K562 (cell line): ENCODE data around the gene SLC8A2. TPM values are rescaled to one million over a fixed set of nuclear protein-coding genes. Genes with fewer than 3 reads are reported as not detected.

Experiments used
- ATF1 ChIP-seq, 2 experiments: fragments of 450-650 bp in 1 of 2; IDR thresholded peaks; 2 replicates each; pipeline ENCODE4 v1.6.1; 2016; ENCODE audit warnings: missing compliant biosample characterization in 1 of 2, missing genetic modification characterization in 1 of 2
- BCOR ChIP-seq: fragments of 450-650 bp; IDR thresholded peaks from 2 replicates; pipeline ENCODE4 v1.6.1; 2016
- FOXA3 ChIP-seq, 2 experiments: fragments of 450-650 bp in 1 of 2; sonication (generic) in 1 of 2; formaldehyde crosslinking; IDR thresholded peaks in 1 of 2; conservative IDR thresholded peaks in 1 of 2; 2 replicates each; pipeline versions ENCODE4 v1.4.0 to v1.8.0; 2020 to 2022; ENCODE audit warnings: mild to moderate bottlenecking in 2 of 2, missing genetic modification reagents in 1 of 2
- HNRNPH1 ChIP-seq: fragments of 200-400 bp; formaldehyde crosslinking; optimal IDR thresholded peaks from 2 replicates; pipeline ENCODE3; 2017; ENCODE audit warnings: low read depth, mild to moderate bottlenecking, low read length, moderate library complexity
- KHSRP ChIP-seq: fragments of 450-650 bp; IDR thresholded peaks from 2 replicates; pipeline ENCODE4 v1.6.1; 2017
- MYC ChIP-seq, 2 experiments: fragments of 250-450 bp in 1 of 2; sonication (Bioruptor Pico) in 1 of 2; IDR thresholded peaks; 2 replicates each; pipeline versions ENCODE4 v1.5.1 to v1.6.1; 2012 to 2021; ENCODE audit warnings: low read depth in 2 of 2, borderline replicate concordance in 1 of 2, improper control_type of control experiment in 1 of 2, low read length in 1 of 2, mild to moderate bottlenecking in 1 of 2, moderate library complexity in 1 of 2
- RBM17 ChIP-seq: fragments of 200-400 bp; formaldehyde crosslinking; IDR thresholded peaks from 2 replicates; pipeline ENCODE4 v1.6.1; 2017; ENCODE audit warnings: low read depth, mild to moderate bottlenecking, low read length, borderline replicate concordance
- RNF2 ChIP-seq: sonication (generic); IDR thresholded peaks from 2 replicates; pipeline ENCODE4 v1.6.1; 2016
- SIRT6 ChIP-seq: IDR thresholded peaks from one replicate; pipeline ENCODE4 v1.6.1; 2012; ENCODE audit warnings: low read depth, mild to moderate bottlenecking, control low read depth, inconsistent platforms, low read length, moderate library complexity
- SMARCC2 ChIP-seq: fragments of 450-650 bp; IDR thresholded peaks from 2 replicates; pipeline ENCODE4 v1.6.1; 2017; ENCODE audit warnings: antibody characterized with exemption, moderate library complexity, mild to moderate bottlenecking, low read depth
- ZFP36 ChIP-seq: fragments of 150-350 bp; IDR thresholded peaks from 2 replicates; pipeline ENCODE4 v1.6.1; 2018; ENCODE audit warnings: low read length, low read depth; ENCODE audit not compliant: partially characterized antibody
- ZFP91 ChIP-seq: sonication (generic); formaldehyde crosslinking; IDR thresholded peaks from 2 replicates; pipeline ENCODE4 v1.8.0; 2022; ENCODE audit warnings: mild to moderate bottlenecking, missing genetic modification reagents
- ZNF316 ChIP-seq: fragments of 450-650 bp; IDR thresholded peaks from 2 replicates; pipeline ENCODE4 v1.6.1; 2016
- ZNF695 ChIP-seq: fragments of 450-650 bp; formaldehyde crosslinking; IDR thresholded peaks from 2 replicates; pipeline ENCODE4 v1.4.0; 2020; ENCODE audit warnings: mild to moderate bottlenecking, moderate library complexity
- ZNF79 ChIP-seq: fragments of 250-450 bp; sonication (Bioruptor Pico); IDR thresholded peaks from 2 replicates; pipeline ENCODE4 v1.4.0; 2020; ENCODE audit warnings: low read depth, mild to moderate bottlenecking, moderate library complexity
- polyA plus RNA-seq, 8 experiments: library from polyadenylated mRNA; depleted of rRNA in 4 of 8; stranded (reverse) in 5 of 8; unstranded in 3 of 8; fragments of >200 nt; fragmentation: Nextera tagmentation in 2 of 8; fragmentation: Illumina TruSeq in 1 of 8; extraction: Ambion mirVana in 2 of 8; extraction: Trizol in 1 of 8; gene quantifications; 2 replicates each; pipeline versions ENCODE4 v1.2.1 to v1.2.3, GENCODE V29; 2011 to 2014; ENCODE audit warnings: inconsistent platforms in 1 of 8, missing spikeins in 1 of 8
- total RNA-seq, 7 experiments: library from RNA; depleted of rRNA in 6 of 7; stranded (reverse); fragments of >200 nt in 6 of 7; fragmentation: Illumina TruSeq in 2 of 7; extraction: Trizol in 2 of 7; gene quantifications; 2 replicates each; pipeline versions ENCODE4 v1.2.1 to v1.2.3, GENCODE V29; 2011 to 2021; ENCODE audit warnings: low replicate concordance in 1 of 7
- TF ChIP-seq, protein P1 (sequence below): fragments of 450-650 bp; IDR thresholded peaks from 2 replicates; pipeline ENCODE4 v1.6.1; 2016; ENCODE audit warnings: missing biosample characterization, missing genetic modification characterization
- TF ChIP-seq, protein P2 (sequence below), 2 experiments: fragments of 450-650 bp in 1 of 2; IDR thresholded peaks; 2 replicates each; pipeline ENCODE4 v1.6.1; 2011 to 2017; ENCODE audit warnings: low read depth in 2 of 2, antibody characterized with exemption in 1 of 2, borderline replicate concordance in 1 of 2, low read length in 1 of 2, mild to moderate bottlenecking in 1 of 2, mixed read lengths in 1 of 2; ENCODE audit not compliant: control insufficient read depth in 1 of 2
- TF ChIP-seq, protein P3 (sequence below): sonication (generic); formaldehyde crosslinking; IDR thresholded peaks from 2 replicates; pipeline ENCODE4 v1.8.1; 2023; ENCODE audit warnings: mild to moderate bottlenecking, missing genetic modification reagents
- TF ChIP-seq, protein P4 (sequence below): fragments of 250-450 bp; sonication (Bioruptor Pico); IDR thresholded peaks from 2 replicates; pipeline ENCODE4 v1.8.0; 2021; ENCODE audit warnings: moderate library complexity, mild to moderate bottlenecking, inconsistent platforms

The SLC8A2 gene
- total and polyA plus RNA-seq, 9 of the 15 experiments (the other 6 are each of a cell fraction or from before 2014, with no cell fraction given), result 0.07 to 0.66 (median 0.24) TPM; not detected in 3

DNA sequence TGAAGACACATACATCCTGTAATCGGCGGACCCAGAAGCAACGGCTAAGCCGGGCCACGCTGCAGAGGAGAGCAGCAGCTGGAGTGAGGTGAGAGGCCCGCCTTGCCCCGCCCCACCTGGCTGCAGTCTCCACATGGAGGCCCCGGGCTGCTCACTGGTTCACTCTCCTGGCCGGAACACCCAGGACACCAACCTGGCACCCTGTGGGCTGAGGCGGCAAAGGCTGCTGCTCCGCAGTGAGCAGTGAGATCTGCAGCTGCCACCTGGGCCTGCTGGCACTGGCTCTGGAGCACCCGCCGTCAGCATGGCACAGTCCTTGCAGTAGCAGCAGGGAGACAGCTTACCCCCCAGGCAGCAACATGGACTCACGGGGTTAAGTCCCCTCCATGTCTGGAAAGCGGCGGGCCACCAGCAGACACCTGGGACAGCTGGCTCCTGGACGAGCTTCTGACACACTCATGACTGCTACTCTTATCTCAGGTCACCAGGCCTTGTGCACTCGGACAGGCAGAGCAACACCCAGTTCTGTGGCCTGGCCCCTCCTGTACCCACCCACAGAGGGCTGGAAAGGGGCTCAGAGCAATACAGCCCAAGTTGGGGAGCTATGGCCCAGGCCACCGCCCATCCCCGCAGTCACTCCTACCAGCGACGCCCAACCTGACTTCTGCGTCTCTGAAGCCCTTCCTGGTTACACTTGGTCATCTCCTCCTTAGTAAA is 25.5 kb upstream of the SLC8A2 start (continued):
- TF ChIP-seq MYC (IDR thresholded peaks at IDR 0.05; ENCODE audit: low read depth, low read length) (peak; percentile 54; the same call in 1 of the 2 replicates), MYC (CRISPR knock-in tag; IDR thresholded peaks at IDR 0.05; ENCODE audit: borderline replicate concordance, low read depth) (no peak), SIRT6 (no peak), SMARCC2 (no peak), ZFP91 (CRISPR knock-in tag) (no peak), ZNF316 (no peak), FOXA3 (CRISPR knock-in tag; conservative IDR thresholded peaks at IDR 0.05 in 1 of 2, IDR thresholded peaks at IDR 0.05 in 1 of 2) (no peak), ZNF79 (CRISPR knock-in tag) (no peak), KHSRP (no peak), ATF1 (CRISPR knock-in tag; IDR thresholded peaks at IDR 0.05) (no peak), ATF1 (tag; IDR thresholded peaks at IDR 0.05) (peak; percentile 35; the same call in 1 of the 2 replicates), ZFP36 (no peak), HNRNPH1 (no peak), BCOR (no peak), RNF2 (peak; percentile 37; the same call in 1 of the 2 replicates), RBM17 (no peak), ZNF695 (CRISPR knock-in tag) (no peak)
- TF ChIP-seq, protein P1, sequence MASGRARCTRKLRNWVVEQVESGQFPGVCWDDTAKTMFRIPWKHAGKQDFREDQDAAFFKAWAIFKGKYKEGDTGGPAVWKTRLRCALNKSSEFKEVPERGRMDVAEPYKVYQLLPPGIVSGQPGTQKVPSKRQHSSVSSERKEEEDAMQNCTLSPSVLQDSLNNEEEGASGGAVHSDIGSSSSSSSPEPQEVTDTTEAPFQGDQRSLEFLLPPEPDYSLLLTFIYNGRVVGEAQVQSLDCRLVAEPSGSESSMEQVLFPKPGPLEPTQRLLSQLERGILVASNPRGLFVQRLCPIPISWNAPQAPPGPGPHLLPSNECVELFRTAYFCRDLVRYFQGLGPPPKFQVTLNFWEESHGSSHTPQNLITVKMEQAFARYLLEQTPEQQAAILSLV (tag), result no peak
- TF ChIP-seq, protein P2, sequence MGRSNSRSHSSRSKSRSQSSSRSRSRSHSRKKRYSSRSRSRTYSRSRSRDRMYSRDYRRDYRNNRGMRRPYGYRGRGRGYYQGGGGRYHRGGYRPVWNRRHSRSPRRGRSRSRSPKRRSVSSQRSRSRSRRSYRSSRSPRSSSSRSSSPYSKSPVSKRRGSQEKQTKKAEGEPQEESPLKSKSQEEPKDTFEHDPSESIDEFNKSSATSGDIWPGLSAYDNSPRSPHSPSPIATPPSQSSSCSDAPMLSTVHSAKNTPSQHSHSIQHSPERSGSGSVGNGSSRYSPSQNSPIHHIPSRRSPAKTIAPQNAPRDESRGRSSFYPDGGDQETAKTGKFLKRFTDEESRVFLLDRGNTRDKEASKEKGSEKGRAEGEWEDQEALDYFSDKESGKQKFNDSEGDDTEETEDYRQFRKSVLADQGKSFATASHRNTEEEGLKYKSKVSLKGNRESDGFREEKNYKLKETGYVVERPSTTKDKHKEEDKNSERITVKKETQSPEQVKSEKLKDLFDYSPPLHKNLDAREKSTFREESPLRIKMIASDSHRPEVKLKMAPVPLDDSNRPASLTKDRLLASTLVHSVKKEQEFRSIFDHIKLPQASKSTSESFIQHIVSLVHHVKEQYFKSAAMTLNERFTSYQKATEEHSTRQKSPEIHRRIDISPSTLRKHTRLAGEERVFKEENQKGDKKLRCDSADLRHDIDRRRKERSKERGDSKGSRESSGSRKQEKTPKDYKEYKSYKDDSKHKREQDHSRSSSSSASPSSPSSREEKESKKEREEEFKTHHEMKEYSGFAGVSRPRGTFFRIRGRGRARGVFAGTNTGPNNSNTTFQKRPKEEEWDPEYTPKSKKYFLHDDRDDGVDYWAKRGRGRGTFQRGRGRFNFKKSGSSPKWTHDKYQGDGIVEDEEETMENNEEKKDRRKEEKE (IDR thresholded peaks at IDR 0.05; ENCODE audit: borderline replicate concordance in 1 of 2, control insufficient read depth in 1 of 2, low read depth in 2 of 2, low read length in 1 of 2), result no peak
- TF ChIP-seq, protein P3, sequence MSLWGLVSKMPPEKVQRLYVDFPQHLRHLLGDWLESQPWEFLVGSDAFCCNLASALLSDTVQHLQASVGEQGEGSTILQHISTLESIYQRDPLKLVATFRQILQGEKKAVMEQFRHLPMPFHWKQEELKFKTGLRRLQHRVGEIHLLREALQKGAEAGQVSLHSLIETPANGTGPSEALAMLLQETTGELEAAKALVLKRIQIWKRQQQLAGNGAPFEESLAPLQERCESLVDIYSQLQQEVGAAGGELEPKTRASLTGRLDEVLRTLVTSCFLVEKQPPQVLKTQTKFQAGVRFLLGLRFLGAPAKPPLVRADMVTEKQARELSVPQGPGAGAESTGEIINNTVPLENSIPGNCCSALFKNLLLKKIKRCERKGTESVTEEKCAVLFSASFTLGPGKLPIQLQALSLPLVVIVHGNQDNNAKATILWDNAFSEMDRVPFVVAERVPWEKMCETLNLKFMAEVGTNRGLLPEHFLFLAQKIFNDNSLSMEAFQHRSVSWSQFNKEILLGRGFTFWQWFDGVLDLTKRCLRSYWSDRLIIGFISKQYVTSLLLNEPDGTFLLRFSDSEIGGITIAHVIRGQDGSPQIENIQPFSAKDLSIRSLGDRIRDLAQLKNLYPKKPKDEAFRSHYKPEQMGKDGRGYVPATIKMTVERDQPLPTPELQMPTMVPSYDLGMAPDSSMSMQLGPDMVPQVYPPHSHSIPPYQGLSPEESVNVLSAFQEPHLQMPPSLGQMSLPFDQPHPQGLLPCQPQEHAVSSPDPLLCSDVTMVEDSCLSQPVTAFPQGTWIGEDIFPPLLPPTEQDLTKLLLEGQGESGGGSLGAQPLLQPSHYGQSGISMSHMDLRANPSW (CRISPR knock-in tag), result no peak
- TF ChIP-seq, protein P4, sequence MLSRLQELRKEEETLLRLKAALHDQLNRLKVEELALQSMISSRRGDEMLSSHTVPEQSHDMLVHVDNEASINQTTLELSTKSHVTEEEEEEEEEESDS (CRISPR knock-in tag), result no peak
